Suprapubic skin (tissue), 4 donors: Measurements from ENCODE around the gene COG1. TPM values are rescaled to one million over a fixed set of nuclear protein-coding genes. Genes with fewer than 3 reads are reported as not detected.

Experiments used
- DNase-seq, 2 donors: peaks; one replicate each; pipeline ENCODE4 v3.0.0-alpha.2; 2019; ENCODE audit warnings: low spot score in 2 of 2
- H3K27ac ChIP-seq: fragments of 200-600 bp; sonication (generic); one replicate; pipeline ENCODE4 v1.5.1; 2019
- H3K27me3 ChIP-seq: fragments of 200-600 bp; sonication (generic); one replicate; pipeline ENCODE4 v1.5.1; 2019
- H3K36me3 ChIP-seq: fragments of 200-600 bp; sonication (generic); one replicate; pipeline ENCODE4 v1.5.1; 2019
- H3K4me1 ChIP-seq: fragments of 200-600 bp; sonication (generic); one replicate; pipeline ENCODE4 v1.5.1; 2019
- H3K4me3 ChIP-seq: fragments of 200-600 bp; sonication (generic); one replicate; pipeline ENCODE4 v1.5.1; 2019; ENCODE audit warnings: mild to moderate bottlenecking
- H3K9me3 ChIP-seq: fragments of 200-600 bp; sonication (generic); one replicate; pipeline ENCODE4 v1.5.1; 2019
- EP300 ChIP-seq: sonication (generic); formaldehyde crosslinking; IDR thresholded peaks from one replicate; pipeline ENCODE4 v1.6.1; 2017; ENCODE audit warnings: antibody characterized with exemption
- POLR2A ChIP-seq, 2 donors: fragments of 450-650 bp; IDR thresholded peaks; one replicate each; pipeline ENCODE4 v1.6.1; 2017; ENCODE audit warnings: antibody characterized with exemption in 2 of 2, mild to moderate bottlenecking in 2 of 2, moderate library complexity in 2 of 2
- POLR2AphosphoS5 ChIP-seq, 3 donors: sonication (generic); formaldehyde crosslinking; IDR thresholded peaks; one replicate each; pipeline ENCODE4 v1.6.1; 2017; ENCODE audit warnings: antibody characterized with exemption in 3 of 3
- WGBS: methylation state at CpG from one replicate; pipeline ENCODE4 v1.1.5; 2018; 5-methylcytosine and 5-hydroxymethylcytosine counted together
- total RNA-seq, 4 donors: library from RNA; depleted of rRNA; stranded (reverse); fragments of >200 nt; gene quantifications; one replicate each; pipeline ENCODE4 v1.1.0, GENCODE V29; 2016
- TF ChIP-seq, protein P1 (sequence below), 2 donors: fragments of 200-600 bp in 1 of 2; fragments of 450-650 bp in 1 of 2; sonication (generic) in 1 of 2; IDR thresholded peaks; one replicate each; pipeline ENCODE4 v1.5.1; 2016 to 2019; ENCODE audit warnings: antibody characterized with exemption in 2 of 2, mild to moderate bottlenecking in 1 of 2, moderate library complexity in 1 of 2

Gene COG1
- total RNA-seq, 4 donors from 2014 or later, result 17.9 to 65.8 (median 23.8) TPM

DNA sequence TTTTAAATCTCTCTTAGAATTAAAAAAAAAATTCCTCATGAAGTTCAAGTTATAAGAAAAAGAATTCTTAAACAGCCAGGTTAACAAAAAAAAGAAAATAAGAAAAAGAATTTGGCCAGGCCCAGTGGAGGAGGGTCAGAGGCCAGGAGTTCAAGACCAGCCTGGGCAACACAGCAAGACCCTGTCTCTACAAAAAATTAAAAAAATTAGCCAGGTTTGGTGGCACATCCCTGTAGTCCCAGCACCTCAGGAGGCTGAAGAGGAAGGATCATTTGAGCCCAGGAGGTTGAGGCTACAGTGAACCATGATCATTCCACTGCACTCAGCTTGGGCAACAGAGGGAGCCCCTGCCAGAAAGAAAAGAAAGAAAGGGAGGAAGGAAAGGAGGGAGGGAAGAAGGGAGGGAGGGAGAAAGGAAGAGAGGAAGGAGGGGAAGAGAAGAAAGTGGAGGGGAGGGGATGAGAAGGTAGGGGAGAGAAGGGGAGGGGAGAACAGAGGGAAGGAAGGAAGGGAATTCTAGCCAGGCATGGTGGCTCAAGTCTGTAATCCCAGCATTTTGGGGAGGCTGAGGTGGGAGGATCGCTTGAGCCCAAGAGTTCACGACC is 30.9 kb downstream of the COG1 start:
- no peaks in the 10 kb centered on the region for H3K27me3 ChIP-seq
- no peak overlapping the region for H3K4me3 ChIP-seq
- H3K36me3 ChIP-seq, result no peaks in the 10 kb centered on the region
- H3K4me1 ChIP-seq, result peaks cover 29% of the 10 kb centered on the region
- H3K9me3 ChIP-seq, result no peaks in the 10 kb centered on the region
- no peak for TF ChIP-seq POLR2A (IDR thresholded peaks at IDR 0.05)
- no peak for TF ChIP-seq POLR2AphosphoS5 (IDR thresholded peaks at IDR 0.05)
- TF ChIP-seq, protein P1, sequence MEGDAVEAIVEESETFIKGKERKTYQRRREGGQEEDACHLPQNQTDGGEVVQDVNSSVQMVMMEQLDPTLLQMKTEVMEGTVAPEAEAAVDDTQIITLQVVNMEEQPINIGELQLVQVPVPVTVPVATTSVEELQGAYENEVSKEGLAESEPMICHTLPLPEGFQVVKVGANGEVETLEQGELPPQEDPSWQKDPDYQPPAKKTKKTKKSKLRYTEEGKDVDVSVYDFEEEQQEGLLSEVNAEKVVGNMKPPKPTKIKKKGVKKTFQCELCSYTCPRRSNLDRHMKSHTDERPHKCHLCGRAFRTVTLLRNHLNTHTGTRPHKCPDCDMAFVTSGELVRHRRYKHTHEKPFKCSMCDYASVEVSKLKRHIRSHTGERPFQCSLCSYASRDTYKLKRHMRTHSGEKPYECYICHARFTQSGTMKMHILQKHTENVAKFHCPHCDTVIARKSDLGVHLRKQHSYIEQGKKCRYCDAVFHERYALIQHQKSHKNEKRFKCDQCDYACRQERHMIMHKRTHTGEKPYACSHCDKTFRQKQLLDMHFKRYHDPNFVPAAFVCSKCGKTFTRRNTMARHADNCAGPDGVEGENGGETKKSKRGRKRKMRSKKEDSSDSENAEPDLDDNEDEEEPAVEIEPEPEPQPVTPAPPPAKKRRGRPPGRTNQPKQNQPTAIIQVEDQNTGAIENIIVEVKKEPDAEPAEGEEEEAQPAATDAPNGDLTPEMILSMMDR (IDR thresholded peaks at IDR 0.05), result no peak
- no peak for TF ChIP-seq EP300
- WGBS, result 97% methylated on average over 2 of the region's 2 CpGs
- no peak for DNase-seq
- H3K27ac ChIP-seq, result no peak overlapping the region

DNA sequence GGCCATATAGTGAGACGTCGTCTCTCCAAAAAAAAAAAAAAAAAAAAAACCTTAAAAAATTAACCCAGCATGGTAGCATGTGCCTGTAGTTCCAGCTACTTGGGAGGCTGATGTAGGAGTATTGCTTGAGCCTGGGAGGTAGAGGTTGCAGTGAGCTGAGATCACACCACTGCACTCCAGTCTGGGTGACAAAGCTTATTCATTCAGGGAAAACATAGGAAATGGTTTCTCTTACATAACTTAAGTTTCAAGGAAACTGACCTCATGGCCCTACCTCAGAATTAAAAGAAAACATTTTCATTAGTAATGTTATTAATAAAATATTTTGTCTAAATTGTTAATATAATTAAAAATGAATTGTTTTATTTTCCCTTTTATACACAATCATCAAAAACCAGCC is 31.4 kb downstream of the COG1 start:
- Histone ChIP-seq H3K27ac (no peak overlapping the region), H3K4me3 (no peak overlapping the region), H3K4me1 (peaks cover 34% of the 10 kb centered on the region), H3K27me3 (no peaks in the 10 kb centered on the region), H3K36me3 (no peaks in the 10 kb centered on the region), H3K9me3 (no peaks in the 10 kb centered on the region)
- DNase-seq, result no peak
- 90% methylated on average over 2 of the region's 2 CpGs for WGBS
- TF ChIP-seq POLR2A (IDR thresholded peaks at IDR 0.05) (no peak), POLR2AphosphoS5 (IDR thresholded peaks at IDR 0.05) (no peak), EP300 (no peak)
- TF ChIP-seq, protein P1 (IDR thresholded peaks at IDR 0.05), result no peak

DNA sequence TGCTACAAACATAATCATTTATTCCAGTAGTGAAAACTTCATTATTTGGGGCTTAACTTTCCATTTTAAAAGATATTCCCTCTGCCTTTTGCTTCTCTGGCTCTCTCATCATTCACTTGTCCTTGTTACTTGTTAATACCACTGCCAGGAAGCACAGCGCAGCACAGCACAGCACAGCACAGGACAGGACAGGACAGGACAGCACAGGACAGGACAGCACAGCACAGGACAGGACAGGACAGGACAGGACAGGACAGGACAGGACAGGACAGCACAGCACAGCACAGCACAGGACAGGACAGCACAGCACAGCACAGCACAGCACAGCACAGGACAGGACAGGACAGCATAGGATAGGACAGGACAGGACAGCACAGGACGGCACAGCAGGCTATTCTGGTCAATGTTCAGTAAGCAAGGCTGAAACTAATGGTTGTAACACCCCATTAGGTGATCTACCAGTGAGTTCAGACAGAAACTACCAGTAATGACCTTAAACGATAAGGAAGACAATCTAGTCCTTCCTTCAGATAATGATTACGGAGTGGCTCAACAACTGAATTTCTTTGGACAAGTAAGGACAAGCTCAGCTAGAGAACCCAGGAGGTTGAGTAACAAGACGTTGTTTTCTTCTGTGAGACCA is 31.9 kb downstream of the COG1 start:
- H3K9me3 ChIP-seq, result no peaks in the 10 kb centered on the region
- no peaks in the 10 kb centered on the region for H3K36me3 ChIP-seq
- H3K4me1 ChIP-seq, result peaks cover 37% of the 10 kb centered on the region
- DNase-seq, result no peak
- no peak overlapping the region for H3K27ac ChIP-seq
- no peak for TF ChIP-seq EP300
- no peak for TF ChIP-seq POLR2AphosphoS5 (IDR thresholded peaks at IDR 0.05)
- TF ChIP-seq, protein P1 (IDR thresholded peaks at IDR 0.05), result no peak
- TF ChIP-seq POLR2A (IDR thresholded peaks at IDR 0.05), result no peak
- no peaks in the 10 kb centered on the region for H3K27me3 ChIP-seq
- WGBS, result 68% methylated on average over 5 of the region's 5 CpGs
- H3K4me3 ChIP-seq, result no peak overlapping the region

DNA sequence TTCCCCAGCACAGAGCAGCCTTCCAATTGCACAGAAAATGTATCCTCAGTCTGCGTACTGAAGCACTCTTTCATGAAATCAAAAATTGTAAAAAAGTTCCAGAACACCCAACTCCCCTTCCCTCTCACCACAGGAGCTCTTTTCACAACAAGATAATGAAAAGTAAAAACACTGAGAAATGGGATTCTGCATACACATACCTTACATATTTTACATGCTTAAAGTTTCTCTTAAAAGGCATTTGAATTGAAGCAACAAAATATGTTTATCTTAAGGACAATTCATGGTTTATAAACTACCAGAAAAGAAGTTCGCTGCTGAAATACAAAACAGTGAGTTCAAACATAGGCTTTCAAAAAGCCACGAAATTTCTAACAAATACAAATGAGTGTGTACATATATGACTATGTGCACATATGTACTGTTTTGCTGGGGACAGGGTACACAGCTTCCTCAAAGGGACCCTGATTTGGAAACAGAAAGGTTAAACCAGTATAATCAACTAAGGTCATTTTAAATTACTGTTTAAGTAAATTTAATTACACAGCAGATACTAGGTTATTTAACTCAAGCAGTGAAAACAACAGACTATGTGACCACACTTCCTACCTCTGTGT is 33.8 kb downstream of the COG1 start:
- TF ChIP-seq POLR2A (IDR thresholded peaks at IDR 0.05), result no peak
- TF ChIP-seq, protein P1 (IDR thresholded peaks at IDR 0.05), result no peak
- no peak for TF ChIP-seq POLR2AphosphoS5 (IDR thresholded peaks at IDR 0.05)
- TF ChIP-seq EP300, result no peak
- Histone ChIP-seq H3K4me1 (peaks cover 54% of the 10 kb centered on the region), H3K4me3 (no peak overlapping the region), H3K9me3 (no peaks in the 10 kb centered on the region), H3K27ac (no peak overlapping the region), H3K36me3 (no peaks in the 10 kb centered on the region), H3K27me3 (no peaks in the 10 kb centered on the region)
- DNase-seq, result no peak
- 78% methylated on average over 3 of the region's 3 CpGs for WGBS

DNA sequence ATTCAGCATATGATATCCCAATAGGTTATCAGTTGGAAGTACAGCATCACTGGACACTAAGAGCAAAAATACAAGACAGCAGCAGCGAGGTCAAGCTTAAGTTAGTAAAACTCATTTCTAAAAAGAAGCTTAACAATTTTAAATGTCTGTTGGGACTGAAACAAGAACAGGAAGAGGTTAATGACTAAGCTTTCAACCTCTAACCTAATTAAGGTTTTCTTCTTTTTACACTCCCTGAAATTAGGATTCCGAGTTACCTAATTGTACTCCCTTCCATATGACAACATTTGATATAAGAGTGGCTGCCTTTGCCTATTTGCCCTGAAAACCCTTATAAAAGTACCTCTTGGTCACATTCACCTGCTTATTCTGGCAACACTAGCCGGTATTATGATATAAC is 34.5 kb downstream of the COG1 start:
- TF ChIP-seq, protein P1 (IDR thresholded peaks at IDR 0.05), result no peak
- no peak for TF ChIP-seq EP300
- no peak for DNase-seq
- H3K27me3 ChIP-seq, result no peaks in the 10 kb centered on the region
- H3K36me3 ChIP-seq, result no peaks in the 10 kb centered on the region
- no peak overlapping the region for H3K27ac ChIP-seq
- no peak overlapping the region for H3K4me3 ChIP-seq
- H3K9me3 ChIP-seq, result no peaks in the 10 kb centered on the region
- peaks cover 54% of the 10 kb centered on the region for H3K4me1 ChIP-seq
- WGBS, result 64% methylated on average over 3 of the region's 3 CpGs
